Stimulated activated CD4-positive, alpha-beta T cell treated with anti-CD3 and anti-CD28 coated beads, Interleukin-15, amount 100 ng/mL, for 48 hours (primary cell): Measurements from ENCODE around the gene LGALS7.

Source experiments
- DNase-seq, 2 donors: peaks; one replicate each; pipeline ENCODE4 v3.0.0-alpha.2; 2020; ENCODE audit warnings: low read depth in 2 of 2

Gene LGALS7

DNA sequence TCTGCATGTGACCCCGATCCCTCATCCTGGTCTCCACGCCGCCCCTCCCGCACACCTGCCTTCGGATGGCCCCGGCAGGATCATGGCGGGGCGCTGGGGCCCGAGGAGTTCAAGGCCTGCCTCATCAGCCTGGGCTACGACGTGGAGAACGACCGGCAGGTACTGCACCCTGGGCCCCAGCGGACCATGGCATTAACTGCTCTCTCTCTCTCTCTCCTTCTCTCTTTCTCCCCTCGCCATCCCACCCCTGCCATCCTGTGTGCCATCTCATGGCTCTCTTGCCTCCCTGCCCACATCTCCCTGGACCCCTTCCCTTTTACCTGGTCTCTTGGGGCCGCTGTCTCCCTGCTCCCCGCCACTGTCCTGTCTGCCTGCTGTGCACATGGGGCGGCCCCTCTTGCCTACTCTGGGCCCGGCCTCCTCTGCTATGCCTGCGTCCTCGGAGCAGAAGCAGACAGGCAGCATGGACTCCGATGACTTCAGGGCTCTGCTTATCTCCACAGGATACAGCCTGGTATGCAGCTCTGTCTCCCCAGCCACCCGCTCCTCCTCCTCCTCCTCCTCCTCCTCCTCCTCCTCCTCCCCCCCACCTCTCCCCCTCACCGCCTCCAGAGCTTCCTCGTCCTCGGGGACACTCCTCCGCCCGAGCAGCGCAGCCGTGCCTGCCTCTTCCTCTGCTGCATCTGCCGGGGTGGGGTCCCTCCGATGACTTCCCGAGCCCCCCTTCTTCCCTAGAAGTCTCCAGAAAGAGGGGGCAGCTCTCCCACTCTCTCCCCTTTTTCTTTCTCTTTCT is 45.3 kb downstream of the LGALS7 start:
- no peak for DNase-seq

DNA sequence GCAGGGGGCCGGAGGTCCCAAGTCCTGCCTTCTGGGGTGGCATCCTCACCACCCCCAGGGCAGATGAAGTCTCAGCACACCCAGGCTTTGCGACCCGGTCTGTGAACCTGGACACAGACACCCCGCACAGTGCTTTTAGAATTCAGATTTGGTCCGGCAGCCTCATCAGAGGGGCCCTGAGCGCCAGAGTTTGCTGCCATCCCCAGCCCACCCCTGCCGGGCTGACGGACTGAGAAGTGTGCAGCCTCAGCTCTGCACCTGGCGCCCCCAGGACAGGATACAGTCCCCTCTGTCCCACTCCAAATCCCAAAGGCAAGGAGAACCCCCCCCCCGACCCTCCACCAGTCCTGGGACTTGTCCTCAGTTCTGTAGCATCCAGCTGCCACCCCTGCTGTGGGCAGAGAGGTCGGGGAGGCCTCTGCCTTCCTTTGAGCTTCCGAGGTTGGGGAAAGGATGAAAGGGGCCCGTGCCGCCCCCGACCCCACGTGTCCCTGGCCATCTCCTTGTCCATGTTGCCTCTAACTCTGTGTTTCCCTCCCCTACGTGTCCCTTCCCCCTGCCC is 45.9 kb downstream of the LGALS7 start:
- DNase-seq, result no peak

DNA sequence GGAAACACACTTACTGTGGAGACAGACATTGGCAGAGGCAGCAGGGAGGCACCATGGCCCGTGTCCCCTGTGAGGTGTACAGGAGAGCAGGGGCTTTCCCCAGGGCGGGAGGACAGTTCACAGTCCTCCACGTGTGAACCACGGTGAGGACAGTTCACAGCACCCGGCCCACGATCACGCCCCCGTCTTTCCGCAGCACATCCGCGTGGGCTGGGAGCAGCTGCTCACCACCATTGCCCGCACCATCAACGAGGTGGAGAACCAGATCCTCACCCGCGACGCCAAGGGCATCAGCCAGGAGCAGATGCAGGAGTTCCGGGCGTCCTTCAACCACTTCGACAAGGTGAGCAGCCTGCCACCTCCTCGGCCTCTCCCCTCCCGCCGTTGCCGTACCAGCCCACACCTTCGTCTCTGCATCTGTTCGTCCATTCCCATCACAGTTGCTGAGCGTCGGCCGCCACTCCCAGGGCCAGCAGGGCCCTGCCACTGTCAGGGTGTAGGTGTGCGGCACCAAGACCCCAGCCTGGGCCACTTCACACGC is 46.5 kb downstream of the LGALS7 start:
- no peak for DNase-seq

DNA sequence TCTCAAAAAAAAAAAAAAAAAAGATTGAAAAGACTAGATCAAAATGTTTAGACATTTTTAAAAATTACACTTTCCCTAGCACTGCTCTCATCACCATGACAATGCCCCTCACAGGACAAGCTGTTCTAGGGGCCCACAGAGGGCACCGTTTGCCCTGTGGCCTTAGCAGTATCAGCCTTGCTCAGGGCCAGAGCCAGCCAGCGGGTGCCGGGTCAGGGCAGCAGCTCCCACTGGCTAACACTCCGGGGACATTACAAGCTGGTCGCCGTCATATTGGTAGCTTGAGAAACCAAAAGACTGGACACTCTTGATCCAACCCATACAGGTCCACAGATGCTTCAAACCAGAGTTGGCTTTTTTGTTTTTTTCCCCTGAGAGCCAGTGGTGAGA is 47.0 kb downstream of the LGALS7 start:
- no peak for DNase-seq

DNA sequence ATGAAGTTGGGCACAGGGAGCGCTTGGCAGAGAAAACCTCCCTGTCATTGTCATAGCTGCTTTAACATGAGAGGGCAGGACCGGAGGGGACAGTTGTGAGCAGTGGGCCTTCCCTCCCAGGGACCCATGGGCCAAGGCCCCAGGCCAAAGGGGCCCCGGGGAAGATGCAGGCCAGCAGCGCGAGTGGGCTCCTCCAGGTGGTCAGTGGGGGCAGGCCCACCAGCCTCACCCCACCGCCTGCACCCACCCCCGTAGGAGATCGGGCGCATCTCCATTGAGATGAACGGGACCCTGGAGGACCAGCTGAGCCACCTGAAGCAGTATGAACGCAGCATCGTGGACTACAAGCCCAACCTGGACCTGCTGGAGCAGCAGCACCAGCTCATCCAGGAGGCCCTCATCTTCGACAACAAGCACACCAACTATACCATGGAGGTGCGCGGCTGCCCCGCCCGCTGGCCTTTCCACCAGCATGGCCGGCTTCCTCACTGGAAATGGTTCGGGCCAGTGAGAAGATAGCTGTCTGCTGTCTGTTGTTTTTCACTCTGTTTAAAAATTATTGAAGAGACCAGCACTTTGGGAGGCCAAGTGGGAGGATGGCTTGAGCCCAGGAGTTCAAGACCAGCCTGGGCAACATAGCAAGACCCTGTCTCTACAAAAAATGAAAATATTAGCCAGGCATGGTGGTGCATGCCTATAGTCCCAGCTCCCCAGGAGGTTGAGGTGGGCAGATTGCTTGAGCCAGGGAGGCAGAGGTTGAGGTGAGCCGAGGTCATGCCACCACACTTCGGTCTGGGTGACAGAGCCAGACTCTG is 47.6 kb downstream of the LGALS7 start:
- DNase-seq, result no peak

DNA sequence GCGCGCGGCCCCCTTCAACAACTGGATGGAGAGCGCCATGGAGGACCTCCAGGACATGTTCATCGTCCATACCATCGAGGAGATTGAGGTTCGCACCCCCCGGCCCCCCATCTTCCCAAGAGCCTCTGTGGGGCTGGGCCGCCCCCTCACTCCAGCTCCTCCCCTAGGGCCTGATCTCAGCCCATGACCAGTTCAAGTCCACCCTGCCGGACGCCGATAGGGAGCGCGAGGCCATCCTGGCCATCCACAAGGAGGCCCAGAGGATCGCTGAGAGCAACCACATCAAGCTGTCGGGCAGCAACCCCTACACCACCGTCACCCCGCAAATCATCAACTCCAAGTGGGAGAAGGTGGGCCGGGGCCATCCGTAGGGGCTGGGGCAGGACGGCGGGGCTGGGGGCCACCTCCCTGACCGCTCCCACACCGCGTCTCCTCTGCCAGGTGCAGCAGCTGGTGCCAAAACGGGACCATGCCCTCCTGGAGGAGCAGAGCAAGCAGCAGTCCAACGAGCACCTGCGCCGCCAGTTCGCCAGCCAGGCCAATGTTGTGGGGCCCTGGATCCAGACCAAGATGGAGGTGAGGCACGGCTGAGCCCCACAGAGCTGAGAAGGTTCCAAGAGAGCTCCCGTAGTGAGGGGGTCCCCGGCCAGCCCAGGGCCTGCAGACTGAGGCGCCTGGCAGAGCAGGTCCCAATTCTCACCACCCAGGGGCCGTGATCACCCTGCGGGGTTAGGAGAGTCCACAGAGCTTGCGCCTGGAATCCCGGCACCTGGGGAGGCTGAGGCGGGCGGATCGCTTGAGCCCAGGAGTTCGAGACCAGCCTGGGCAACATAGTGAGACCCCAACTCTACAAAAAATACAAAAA is 49.1 kb downstream of the LGALS7 start:
- no peak for DNase-seq

DNA sequence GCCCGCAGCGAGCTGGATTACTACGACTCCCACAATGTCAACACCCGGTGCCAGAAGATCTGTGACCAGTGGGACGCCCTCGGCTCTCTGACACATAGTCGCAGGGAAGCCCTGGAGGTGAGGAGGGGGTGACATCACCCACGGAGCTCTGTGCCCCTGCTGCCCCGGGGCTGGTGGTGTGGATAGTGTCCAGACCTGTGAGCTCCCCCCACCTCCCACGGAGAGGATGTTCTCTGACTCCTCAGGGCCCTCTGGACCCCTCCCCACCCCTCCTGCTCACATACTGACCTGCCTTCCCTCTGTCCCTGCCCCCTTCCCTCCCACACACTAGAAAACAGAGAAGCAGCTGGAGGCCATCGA is 49.7 kb downstream of the LGALS7 start:
- DNase-seq, result no peak

DNA sequence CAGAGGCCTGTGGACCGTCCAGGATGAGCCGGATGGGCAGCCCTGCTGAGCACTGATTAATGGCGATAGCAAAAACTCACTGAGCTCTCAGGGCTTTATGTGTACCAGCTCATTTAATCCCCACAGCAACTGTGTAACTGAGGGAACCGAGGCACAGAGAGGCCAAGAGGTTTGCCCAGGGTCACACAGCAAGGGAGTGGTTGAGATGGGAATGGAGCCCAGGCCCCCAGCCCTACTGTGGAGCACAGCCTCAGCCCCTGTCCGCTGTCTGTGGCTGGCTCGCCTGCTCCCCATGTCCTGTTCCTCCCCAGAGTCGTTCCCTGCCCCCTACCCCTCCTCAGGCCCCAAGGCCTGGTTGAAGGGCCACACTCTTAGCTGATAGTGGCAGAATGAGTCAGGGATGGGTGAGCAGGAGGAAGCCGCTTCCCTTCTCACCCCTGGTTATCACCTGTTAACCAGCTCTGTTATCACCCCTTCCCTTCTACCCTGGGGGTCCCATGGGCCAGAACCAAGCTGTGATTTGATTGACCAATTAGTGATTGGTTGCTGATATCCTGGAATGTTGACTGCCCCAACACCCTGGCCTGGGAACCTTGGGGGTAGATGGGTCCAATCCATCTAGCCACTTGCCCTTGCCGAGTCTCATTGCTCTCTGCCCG is 50.2 kb downstream of the LGALS7 start:
- DNase-seq, result no peak

DNA sequence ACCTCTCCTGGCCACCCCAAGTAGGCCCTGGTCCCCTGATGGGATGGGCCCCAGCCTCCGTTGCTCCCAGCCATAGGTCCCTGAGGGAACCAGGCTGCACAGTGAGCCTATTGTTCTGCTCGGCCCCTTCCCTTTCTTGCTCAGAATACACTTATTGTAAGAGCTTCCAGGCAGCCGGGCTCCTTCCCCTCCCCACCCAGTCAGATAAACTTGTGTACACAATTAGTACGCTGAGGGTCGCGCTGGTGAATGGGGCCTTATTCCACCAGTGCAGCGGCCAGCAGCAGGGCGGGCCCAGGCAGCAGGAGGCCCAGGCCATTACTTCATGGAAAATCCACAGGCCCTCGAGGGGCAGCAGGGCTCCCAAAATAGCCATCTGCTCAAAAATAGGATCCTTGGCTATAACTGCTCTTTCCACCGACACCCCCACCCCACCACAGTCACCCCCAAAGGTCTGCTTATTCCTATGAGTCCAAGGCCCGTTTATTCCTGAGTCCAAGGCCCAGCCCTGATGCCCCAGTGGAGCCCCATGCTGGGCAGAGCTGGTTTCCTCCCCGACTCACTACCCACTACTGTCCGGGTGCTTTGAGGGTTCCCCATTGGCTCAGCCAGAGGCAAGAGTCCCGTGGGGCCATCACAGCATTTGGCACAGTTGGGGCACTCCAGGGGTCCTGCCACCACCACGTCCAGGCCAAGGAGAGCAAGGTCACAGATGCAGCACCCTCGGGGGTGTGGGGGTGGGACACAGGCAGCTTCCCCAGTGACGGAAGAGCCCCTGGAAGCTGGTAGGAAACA is 51.1 kb downstream of the LGALS7 start:
- no peak for DNase-seq

DNA sequence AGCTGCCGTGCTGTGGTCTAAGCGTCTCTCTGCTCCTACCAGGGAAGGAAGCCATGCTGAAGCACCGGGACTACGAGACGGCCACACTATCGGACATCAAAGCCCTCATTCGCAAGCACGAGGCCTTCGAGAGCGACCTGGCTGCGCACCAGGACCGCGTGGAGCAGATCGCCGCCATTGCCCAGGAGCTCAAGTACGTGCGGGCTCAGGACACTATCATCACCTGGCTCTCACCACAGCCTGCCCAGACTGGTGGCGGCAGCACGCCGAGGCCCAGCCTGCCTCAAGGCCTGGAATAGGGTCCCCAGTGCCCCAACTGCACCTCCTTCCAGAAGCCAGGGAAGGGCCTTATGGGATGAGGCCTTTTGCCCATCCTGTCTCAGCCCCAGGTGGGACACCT is 51.8 kb downstream of the LGALS7 start:
- DNase-seq, result no peak
